GM23338 (cell line): ENCODE measurements around the gene TRIM14. TPM values are rescaled to one million over a fixed set of nuclear protein-coding genes. Genes with fewer than 3 reads are reported as not detected.

Experiments
- ATAC-seq: fragments of 200-7000 bp; cut with Tn5 transposase; 3 replicates; pipeline ENCODE4 v1.9.1; 2020
- DNase-seq: peaks from one replicate; pipeline ENCODE4 v3.0.0-alpha.2; 2015; ENCODE audit warnings: low spot score
- H2AFZ ChIP-seq: fragments of 200-600 bp; sonication (generic); 2 replicates; pipeline ENCODE4 v1.8.0; 2016; ENCODE audit warnings: antibody characterized with exemption, mild to moderate bottlenecking, moderate library complexity
- H3F3A ChIP-seq: fragments of 200-600 bp; sonication (generic); replicated peaks from 2 replicates; pipeline ENCODE4 v1.8.0; 2017; ENCODE audit warnings: antibody characterized with exemption, mixed run types, low read depth
- H3K27ac ChIP-seq: fragments of 200-600 bp; sonication (generic); 2 replicates; pipeline ENCODE4 v1.6.1; 2016; ENCODE audit warnings: low read depth
- H3K27me3 ChIP-seq: fragments of 200-600 bp; sonication (generic); 2 replicates; pipeline ENCODE4 v1.8.0; 2016; ENCODE audit warnings: mild to moderate bottlenecking, mixed run types, moderate library complexity; ENCODE audit not compliant: insufficient read depth
- H3K36me3 ChIP-seq: fragments of 200-600 bp; sonication (generic); 2 replicates; pipeline ENCODE4 v1.8.0; 2016; ENCODE audit warnings: mild to moderate bottlenecking; ENCODE audit not compliant: insufficient read depth
- H3K4me1 ChIP-seq: fragments of 200-600 bp; sonication (generic); 2 replicates; pipeline ENCODE4 v1.8.0; 2016; ENCODE audit warnings: mild to moderate bottlenecking, moderate library complexity; ENCODE audit not compliant: insufficient read depth
- H3K4me2 ChIP-seq: fragments of 200-600 bp; sonication (generic); 2 replicates; pipeline ENCODE4 v1.7.1; 2017; ENCODE audit warnings: mixed run types
- H3K4me3 ChIP-seq: fragments of 200-600 bp; sonication (generic); 2 replicates; pipeline ENCODE4 v1.6.1; 2016; ENCODE audit warnings: mixed run types
- H3K79me2 ChIP-seq: fragments of 200-600 bp; sonication (generic); replicated peaks from 2 replicates; pipeline ENCODE4 v1.8.0; 2017; ENCODE audit warnings: mild to moderate bottlenecking; ENCODE audit not compliant: insufficient read depth
- H3K9me2 ChIP-seq: fragments of 200-600 bp; sonication (generic); 2 replicates; pipeline ENCODE4 v1.8.0; 2017; ENCODE audit not compliant: insufficient read depth
- H4K20me1 ChIP-seq: fragments of 200-600 bp; sonication (generic); replicated peaks from 2 replicates; pipeline ENCODE4 v1.8.0; 2017; ENCODE audit warnings: mild to moderate bottlenecking; ENCODE audit not compliant: insufficient read depth
- H3K27ac Mint-ChIP-seq: 2 replicates; pipeline ENCODE4 v1.8.0; 2020; ENCODE audit warnings: inconsistent platforms, mild to moderate bottlenecking, moderate library complexity, mixed read lengths
- H3K27me3 Mint-ChIP-seq: 3 replicates; pipeline ENCODE4 v1.8.0; 2022; ENCODE audit warnings: low read depth, mild to moderate bottlenecking, moderate library complexity, mixed read lengths, inconsistent platforms; ENCODE audit not compliant: insufficient read depth, poor library complexity
- H3K36me3 Mint-ChIP-seq: 3 replicates; pipeline ENCODE4 v1.8.0; 2021; ENCODE audit warnings: low read depth, mild to moderate bottlenecking, inconsistent platforms, moderate library complexity, mixed read lengths
- H3K4me1 Mint-ChIP-seq: 3 replicates; pipeline ENCODE4 v1.8.0; 2020; ENCODE audit warnings: mild to moderate bottlenecking, inconsistent platforms, mixed read lengths
- H3K4me3 Mint-ChIP-seq: 3 replicates; pipeline ENCODE4 v1.8.0; 2021; ENCODE audit warnings: moderate library complexity, mild to moderate bottlenecking, inconsistent platforms, mixed read lengths
- H3K9me3 Mint-ChIP-seq: 3 replicates; pipeline ENCODE4 v1.8.0; 2020; ENCODE audit warnings: moderate library complexity, mild to moderate bottlenecking, inconsistent platforms, mixed read lengths
- CREB1 ChIP-seq: fragments of 250-450 bp; sonication (Bioruptor Pico); IDR thresholded peaks from 2 replicates; pipeline ENCODE4 v1.5.0; 2020; ENCODE audit warnings: low read depth, mild to moderate bottlenecking, moderate library complexity
- CTCF ChIP-seq, 2 experiments: fragments of 200-600 bp in 1 of 2; sonication (generic) in 1 of 2; conservative IDR thresholded peaks; 2 replicates each; pipeline versions ENCODE4 v1.5.1 to v1.6.1; 2016 to 2017; ENCODE audit warnings: antibody characterized with exemption in 2 of 2, low read depth in 2 of 2, mild to moderate bottlenecking in 2 of 2, moderate library complexity in 1 of 2
- ETS1 ChIP-seq: IDR thresholded peaks from 2 replicates; pipeline ENCODE4 v1.6.1; 2016; ENCODE audit warnings: antibody characterized with exemption
- EZH2 ChIP-seq: fragments of 200-600 bp; sonication (generic); IDR thresholded peaks from one replicate; pipeline ENCODE4 v1.8.0; 2017; ENCODE audit warnings: antibody characterized with exemption, mild to moderate bottlenecking, low read depth; ENCODE audit not compliant: unreplicated experiment
- EZH2phosphoT487 ChIP-seq: fragments of 200-600 bp; sonication (generic); IDR thresholded peaks from one replicate; pipeline ENCODE4 v1.8.1; 2018; ENCODE audit warnings: antibody characterized with exemption; ENCODE audit not compliant: unreplicated experiment
- JUNB ChIP-seq: IDR thresholded peaks from one replicate; pipeline ENCODE4 v1.6.1; 2016; ENCODE audit warnings: antibody characterized with exemption; ENCODE audit not compliant: unreplicated experiment
- NANOG ChIP-seq: IDR thresholded peaks from 2 replicates; pipeline ENCODE4 v1.6.1; 2016; ENCODE audit warnings: antibody characterized with exemption, borderline replicate concordance
- POLR2AphosphoS5 ChIP-seq: IDR thresholded peaks from 2 replicates; pipeline ENCODE4 v1.6.1; 2016; ENCODE audit warnings: antibody characterized with exemption, low read depth
- REST ChIP-seq: IDR thresholded peaks from one replicate; pipeline ENCODE4 v1.6.1; 2018; ENCODE audit warnings: antibody characterized with exemption; ENCODE audit not compliant: unreplicated experiment
- STAT1 ChIP-seq: IDR thresholded peaks from one replicate; pipeline ENCODE4 v1.6.1; 2016; ENCODE audit warnings: antibody characterized with exemption; ENCODE audit not compliant: unreplicated experiment
- ZNF114 ChIP-seq: fragments of 250-450 bp; sonication (Bioruptor Pico); IDR thresholded peaks from 2 replicates; pipeline ENCODE4 v1.5.0; 2020; ENCODE audit warnings: mild to moderate bottlenecking, moderate library complexity
- ZNF331 ChIP-seq: fragments of 250-450 bp; sonication (Bioruptor Pico); IDR thresholded peaks from 2 replicates; pipeline ENCODE4 v1.5.0; 2020; ENCODE audit warnings: low read depth, mild to moderate bottlenecking, moderate library complexity
- ZNF462 ChIP-seq: fragments of 250-450 bp; sonication (Bioruptor Pico); IDR thresholded peaks from 2 replicates; pipeline ENCODE4 v1.5.0; 2020; ENCODE audit warnings: mild to moderate bottlenecking, moderate library complexity
- polyA plus RNA-seq: library from polyadenylated mRNA; unstranded; fragments of >200 nt; fragmentation: Nextera tagmentation; extraction: Ambion mirVana; gene quantifications from 2 replicates; pipeline ENCODE4 v1.2.1, GENCODE V29; 2016
- total RNA-seq: library from RNA; depleted of rRNA; stranded (reverse); fragments of >200 nt; shearing (Covaris generic); gene quantifications from 2 replicates; pipeline ENCODE4 v1.2.3, GENCODE V29; 2014

Gene TRIM14
- total and polyA plus RNA-seq, 2 experiments from 2014 or later = 17.2 to 25.3 TPM

GRCh38 chr9:98046180-98046543, 72.9 kb downstream of the TRIM14 start:
- ATAC-seq (no peak), DNase-seq (no peak)
- Histone ChIP-seq H3K36me3 (no peaks in the 10 kb centered on the region), H3K9me2 (no peaks in the 10 kb centered on the region), H2AFZ (0 out of 2 replicates have a peak overlapping the region, but pooled peaks have one; percentile 64), H3K4me3 (no peak overlapping the region), H3K4me1 (no peaks in the 10 kb centered on the region), H3F3A (no peaks in the 10 kb centered on the region), H3K4me2 (no peak overlapping the region), H3K27me3 (no peaks in the 10 kb centered on the region), H4K20me1 (no peaks in the 10 kb centered on the region), H3K27ac (no peak overlapping the region), H3K79me2 (no peaks in the 10 kb centered on the region)
- Mint-ChIP-seq H3K27me3 (no peaks in the 10 kb centered on the region), H3K4me1 (no peaks in the 10 kb centered on the region), H3K9me3 (no peaks in the 10 kb centered on the region), H3K27ac (no peak overlapping the region), H3K4me3 (no peak overlapping the region), H3K36me3 (no peaks in the 10 kb centered on the region)
- no peak for TF ChIP-seq JUNB
- TF ChIP-seq EZH2phosphoT487 = no peak
- no peak for TF ChIP-seq ZNF331 (CRISPR knock-in tag)
- TF ChIP-seq NANOG = no peak
- no peak for TF ChIP-seq CTCF (conservative IDR thresholded peaks at IDR 0.05; ENCODE audit: low read depth in 2 of 2)
- no peak for TF ChIP-seq CREB1
- no peak for TF ChIP-seq STAT1
- TF ChIP-seq POLR2AphosphoS5 = no peak
- no peak for TF ChIP-seq ZNF114 (CRISPR knock-in tag)
- no peak for TF ChIP-seq ETS1
- TF ChIP-seq REST = no peak
- TF ChIP-seq ZNF462 (CRISPR knock-in tag) = no peak
- no peak for TF ChIP-seq EZH2
